M059J (cell line): ENCODE measurements around the gene MYO9A. TPM values are rescaled to one million over a fixed set of nuclear protein-coding genes. Genes with fewer than 3 reads are reported as not detected.
"Not testable (repeated sequence)": the region's sequence is repeated elsewhere in the genome, so short reads cannot be mapped to it uniquely, and the experiment has no call there.

Experiments used
- DNase-seq: peaks from one replicate; pipeline ENCODE4 v3.0.0-alpha.2; 2012; ENCODE audit warnings: low read depth
- total RNA-seq: library from RNA; depleted of rRNA; stranded (reverse); fragments of >200 nt; shearing (Covaris generic); gene quantifications from 2 replicates; pipeline ENCODE4 v1.2.3, GENCODE V29; 2014

MYO9A gene
- total RNA-seq, 1 experiment from 2014 or later = 13.1 TPM

GRCh38 chr15:72086920-72087648, 30.9 kb downstream of the MYO9A start:
- DNase-seq = no peak

DNA sequence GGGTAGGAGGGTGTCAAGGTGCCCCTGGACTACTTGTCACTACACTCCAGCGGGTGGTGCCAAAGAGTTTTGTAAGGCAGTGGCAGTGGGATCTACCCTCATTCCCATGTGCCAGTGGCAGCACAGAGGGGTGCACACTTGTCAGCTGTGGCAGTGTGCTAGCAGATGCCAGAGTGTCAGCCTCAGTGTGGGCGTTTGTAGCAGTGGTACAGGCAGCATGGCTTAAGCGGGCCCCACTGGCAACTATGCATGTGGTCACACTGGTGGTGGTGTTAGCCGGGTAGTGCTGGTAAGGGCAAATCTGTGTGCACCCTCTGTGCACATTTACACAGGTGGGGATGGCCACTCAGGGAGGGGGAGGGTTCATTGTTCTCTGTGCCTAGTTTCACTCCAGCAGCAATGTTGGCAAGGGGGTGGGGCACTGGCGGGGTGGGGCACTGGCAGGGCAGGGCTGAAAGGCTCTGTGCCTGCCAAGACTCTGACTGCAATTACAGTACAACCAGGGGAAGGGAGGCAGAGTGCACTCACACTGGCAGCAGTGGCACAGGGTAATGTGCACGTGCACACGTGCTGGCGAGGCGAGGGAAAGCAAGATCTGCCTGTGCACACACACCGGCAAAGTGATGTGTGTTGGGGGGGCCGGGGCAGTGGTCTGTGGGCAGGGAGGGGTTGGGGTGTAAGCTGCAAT, 31.8 kb downstream of the MYO9A start:
- no peak for DNase-seq

DNA sequence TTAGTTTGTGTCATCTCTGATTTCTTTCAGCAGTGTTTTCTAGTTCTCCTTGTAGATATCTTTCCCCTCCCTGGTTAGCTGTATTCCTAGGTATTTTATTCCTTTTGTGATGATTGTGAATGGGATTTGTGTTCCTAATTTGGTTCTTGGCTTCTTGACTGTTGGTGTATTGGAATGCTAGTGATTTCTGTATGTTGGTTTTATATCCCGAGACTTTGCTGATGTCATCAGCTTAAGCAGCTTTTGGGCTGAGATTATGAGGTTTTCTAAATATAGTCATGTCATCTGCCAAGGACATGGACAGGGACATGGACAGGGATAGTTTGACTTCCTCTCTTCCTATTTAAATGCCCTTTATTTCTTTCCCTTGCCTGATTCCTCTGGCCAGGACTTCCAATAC, 35.8 kb downstream of the MYO9A start:
- no peak for DNase-seq

DNA sequence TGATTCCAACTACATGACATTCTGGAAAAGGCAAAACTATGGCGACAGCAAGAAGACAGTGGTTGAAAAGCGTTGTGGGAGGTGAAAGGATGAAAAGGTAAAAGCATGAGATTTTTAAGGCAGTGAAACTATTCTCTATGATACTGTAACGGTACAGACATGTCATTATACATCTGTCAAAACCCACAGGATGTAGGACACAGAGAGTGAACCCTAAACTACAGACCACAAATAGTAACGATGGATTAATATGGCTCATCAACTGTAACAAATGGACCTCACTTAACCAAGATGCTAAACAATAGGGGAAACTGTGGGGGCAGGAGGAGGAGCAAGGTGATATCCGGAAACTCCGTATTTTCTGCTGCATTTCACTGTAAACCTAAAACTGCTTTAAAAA, 39.1 kb downstream of the MYO9A start:
- DNase-seq = no peak

DNA sequence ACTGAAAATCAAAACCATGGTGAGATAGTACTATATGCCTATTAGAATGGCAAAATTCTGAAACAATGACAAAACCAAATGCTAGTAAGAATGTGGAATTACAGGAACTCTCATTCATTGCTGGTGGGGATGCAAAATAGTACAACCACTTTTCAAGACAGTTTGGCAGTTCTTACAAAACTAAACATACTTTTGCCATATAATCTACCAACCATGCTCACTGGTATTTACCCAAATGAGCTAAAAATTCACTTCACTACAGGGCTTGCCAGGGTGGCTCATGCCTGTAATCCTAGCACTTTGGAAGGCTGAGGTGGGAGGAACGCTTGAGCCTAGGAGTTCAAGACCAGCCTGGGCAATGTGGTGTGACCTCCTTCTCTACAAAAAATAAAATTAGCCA, 40.0 kb downstream of the MYO9A start:
- no peak for DNase-seq

- no peak for DNase-seq
These were observed 43.5 kb downstream of the MYO9A start for GRCh38 chr15:72074335-72075060.

- not testable (repeated sequence) for DNase-seq
These were observed 46.5 kb downstream of the MYO9A start for GRCh38 chr15:72071448-72071825.

DNA sequence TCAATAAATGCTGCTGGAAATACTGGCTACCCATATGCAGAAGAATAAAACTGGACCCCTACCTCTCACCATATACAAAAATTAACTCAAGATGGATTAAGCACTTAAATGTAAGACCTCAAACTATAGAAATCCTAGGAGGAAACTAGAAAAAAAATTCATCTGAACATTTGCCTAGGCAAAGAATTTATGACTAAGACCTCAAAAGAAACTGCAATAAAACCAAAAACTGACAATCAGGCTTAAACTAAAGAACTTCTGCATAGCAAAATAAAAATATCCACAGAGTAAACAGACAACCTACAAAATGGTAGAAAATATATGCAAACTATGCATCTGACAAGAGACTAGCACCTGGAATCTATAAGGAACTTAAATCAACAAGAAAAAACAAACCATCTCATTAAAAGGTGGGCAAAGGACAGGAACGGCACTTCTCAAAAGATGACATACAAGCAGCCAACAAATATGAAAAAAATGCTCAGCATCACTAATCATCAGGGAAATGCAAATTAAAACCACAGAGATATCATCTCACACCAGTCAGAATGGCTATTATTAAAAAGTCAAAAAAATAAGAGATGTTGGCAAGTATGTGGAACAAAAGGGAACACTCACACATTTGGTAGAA, 47.0 kb downstream of the MYO9A start:
- peak; percentile 5 for DNase-seq

DNA sequence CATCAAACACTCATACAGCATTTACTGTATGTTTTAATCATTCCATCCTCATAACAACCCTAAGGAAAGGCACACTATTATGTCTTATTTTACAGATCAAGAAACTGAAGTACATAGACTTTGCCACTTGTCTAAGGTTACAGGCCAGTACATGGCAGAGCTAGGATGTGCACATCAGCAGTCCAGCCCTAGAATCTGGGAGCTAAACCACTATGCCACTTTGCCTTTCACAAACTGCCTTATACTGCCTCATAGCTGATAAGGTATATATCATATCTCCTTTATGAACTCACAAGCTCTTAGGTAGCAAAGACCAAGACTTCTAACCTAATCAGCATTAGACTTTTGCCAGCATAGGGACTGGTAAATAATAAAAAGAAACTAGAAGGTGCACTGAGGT, 49.1 kb downstream of the MYO9A start:
- no peak for DNase-seq

DNA sequence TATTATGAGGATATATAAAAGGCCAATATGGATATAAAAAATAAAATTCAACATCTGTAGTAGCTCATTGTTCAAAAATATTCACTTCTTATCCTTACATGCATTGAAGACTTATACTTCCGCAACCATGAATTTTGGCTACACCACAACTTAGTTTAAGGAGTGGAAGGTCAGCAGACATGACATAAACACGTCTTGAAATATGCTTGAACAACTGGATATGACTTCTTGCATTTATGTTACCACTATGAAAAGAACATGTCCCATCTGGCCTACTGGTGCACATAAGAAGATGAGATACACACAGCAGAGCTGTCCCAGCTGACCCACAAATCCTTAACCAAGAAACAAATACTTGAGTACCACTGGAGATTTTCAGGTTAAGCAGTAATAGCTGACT, 52.1 kb downstream of the MYO9A start:
- no peak for DNase-seq

GRCh38 chr15:72063186-72063585, 54.8 kb downstream of the MYO9A start:
- no peak for DNase-seq

- no peak for DNase-seq
These were observed 55.6 kb downstream of the MYO9A start for GRCh38 chr15:72062319-72062718.

GRCh38 chr15:72060687-72061250, 57.2 kb downstream of the MYO9A start:
- no peak for DNase-seq

DNA sequence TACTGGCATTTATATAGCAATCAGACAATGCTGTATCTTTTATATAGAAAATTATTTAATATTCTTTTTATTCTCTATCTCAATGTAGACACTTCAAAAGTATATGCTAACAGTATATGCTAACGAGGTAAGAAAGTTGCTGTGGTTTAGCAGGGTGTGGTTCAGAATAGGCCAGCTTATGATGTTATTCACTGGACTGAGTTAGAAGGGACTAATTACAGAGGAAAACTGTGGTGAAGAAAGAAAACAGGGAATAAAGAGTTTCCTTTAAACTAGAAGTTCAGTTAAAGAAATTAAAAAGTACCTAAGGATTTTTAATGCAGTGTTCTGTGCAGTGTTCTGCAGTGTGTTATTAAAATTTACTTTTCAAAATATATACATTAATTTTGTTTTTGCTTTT, 59.4 kb downstream of the MYO9A start:
- DNase-seq = no peak

- no peak for DNase-seq
These were observed 60.3 kb downstream of the MYO9A start for GRCh38 chr15:72057548-72058091.

GRCh38 chr15:72056217-72056616, 61.7 kb downstream of the MYO9A start:
- DNase-seq = not testable (repeated sequence)

DNA sequence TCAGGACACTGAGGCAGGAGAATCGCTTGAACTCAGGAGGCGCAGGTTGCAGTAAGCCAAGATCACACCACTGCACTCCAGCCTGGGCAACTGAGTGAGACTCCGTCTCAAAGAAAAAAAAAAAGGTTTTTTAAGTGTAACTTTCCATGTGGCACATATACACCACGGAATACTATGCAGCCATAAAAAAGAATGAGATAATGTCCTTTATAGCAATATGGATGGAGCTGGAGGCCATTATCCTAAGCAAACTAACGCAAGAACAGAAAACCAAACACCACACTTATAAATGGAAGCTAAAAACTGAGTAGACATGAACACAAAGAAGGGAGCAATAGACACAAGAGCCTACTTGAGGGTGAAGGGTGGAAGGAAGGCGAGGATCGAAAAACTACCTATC, 64.7 kb downstream of the MYO9A start:
- DNase-seq = not testable (repeated sequence)

DNA sequence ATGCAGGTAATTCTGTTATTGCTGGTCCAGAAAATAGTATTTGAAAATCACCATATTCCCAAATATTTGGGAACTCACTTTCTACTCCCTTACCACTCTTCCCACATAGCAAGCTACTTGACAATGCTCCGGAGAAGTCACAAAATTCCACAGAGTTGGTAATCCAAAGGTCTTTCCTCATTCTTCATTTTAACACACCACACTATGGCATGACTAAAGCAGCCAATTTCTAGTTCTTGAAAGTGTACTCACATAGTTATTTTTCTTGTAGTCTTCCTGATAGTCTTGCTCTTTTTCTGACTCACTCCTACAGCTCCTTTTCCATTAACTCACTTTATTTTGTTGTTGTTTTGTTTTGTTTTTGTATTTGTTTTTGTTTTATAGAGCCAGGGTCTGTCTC, 67.2 kb downstream of the MYO9A start:
- no peak for DNase-seq

DNA sequence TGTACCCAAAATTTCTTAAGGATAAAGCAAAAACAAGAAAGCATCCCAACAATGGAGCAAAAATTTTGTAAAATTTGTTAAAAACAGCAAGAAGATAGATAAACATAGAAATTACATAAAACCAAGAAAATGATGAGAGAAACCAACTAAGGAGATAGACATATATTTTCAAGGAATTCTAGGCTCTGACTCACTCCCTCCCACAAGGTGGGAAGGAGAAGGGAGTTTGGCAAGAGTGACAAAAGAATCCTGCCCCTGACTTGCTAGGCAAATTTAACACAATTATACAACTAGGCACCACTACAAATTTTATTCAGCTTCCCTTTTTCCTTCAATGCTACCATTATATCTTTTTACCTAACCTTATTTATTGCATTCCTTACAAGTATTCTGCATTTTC, 70.9 kb downstream of the MYO9A start:
- peak; percentile 22 for DNase-seq

GRCh38 chr15:72044956-72045355, 73.0 kb downstream of the MYO9A start:
- DNase-seq = no peak

- DNase-seq = no peak
These were observed 75.1 kb downstream of the MYO9A start for GRCh38 chr15:72042865-72043264.

DNA sequence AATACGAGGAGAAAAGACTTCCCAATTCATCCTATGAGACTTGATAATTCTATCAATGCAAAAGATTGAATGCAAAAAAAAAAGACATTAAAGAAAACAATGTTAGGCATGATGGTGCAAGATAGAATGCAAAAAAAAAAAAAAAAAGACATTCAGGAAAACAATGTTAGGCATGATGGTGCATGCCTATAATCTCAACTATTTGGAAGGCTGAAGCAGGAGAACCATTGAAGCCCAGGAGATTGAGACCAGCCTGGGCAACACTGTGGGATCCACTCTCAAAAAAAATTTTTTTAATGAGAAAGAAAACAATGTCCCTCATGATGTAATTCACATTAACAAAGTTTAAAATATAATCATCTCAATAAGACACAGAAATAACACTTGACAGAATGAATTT, 75.9 kb downstream of the MYO9A start:
- DNase-seq = no peak
